Epidermal melanocyte (primary cell): ENCODE data around the gene IPPK.
"Not testable (repeated sequence)": the region's sequence is repeated elsewhere in the genome, so short reads cannot be mapped to it uniquely, and the experiment has no call there.

Experiments used
- DNase-seq: peaks from one replicate; pipeline ENCODE4 v3.0.0; 2011; ENCODE audit warnings: low spot score; ENCODE audit not compliant: insufficient read length

Gene IPPK

GRCh38 chr9:92638621-92639101 is 31.3 kb downstream of the IPPK start:
- no peak for DNase-seq

GRCh38 chr9:92637886-92638620 is 31.9 kb downstream of the IPPK start:
- no peak for DNase-seq

- no peak for DNase-seq
Measured at GRCh38 chr9:92637326-92637725, 32.6 kb downstream of the IPPK start.

- DNase-seq = no peak
Measured at GRCh38 chr9:92636627-92637026, 33.3 kb downstream of the IPPK start.

- DNase-seq = no peak
Measured at GRCh38 chr9:92635760-92636159, 34.2 kb downstream of the IPPK start.

- DNase-seq = peak; percentile 85
Measured at GRCh38 chr9:92634712-92635605, 35.0 kb downstream of the IPPK start.

- no peak for DNase-seq
Measured at GRCh38 chr9:92633614-92634278, 36.2 kb downstream of the IPPK start.

- no peak for DNase-seq
Measured at GRCh38 chr9:92632641-92633040, 37.3 kb downstream of the IPPK start.

- no peak for DNase-seq
Measured at GRCh38 chr9:92631452-92632343, 38.2 kb downstream of the IPPK start.

- no peak for DNase-seq
Measured at GRCh38 chr9:92627651-92628050, 42.3 kb downstream of the IPPK start.

GRCh38 chr9:92626484-92626883 is 43.4 kb downstream of the IPPK start:
- no peak for DNase-seq

GRCh38 chr9:92623936-92624335 is 46.0 kb downstream of the IPPK start:
- not testable (repeated sequence) for DNase-seq

GRCh38 chr9:92620845-92621244 is 49.1 kb downstream of the IPPK start:
- DNase-seq = no peak

- DNase-seq = no peak
Measured at GRCh38 chr9:92619601-92620300, 50.2 kb downstream of the IPPK start.

- no peak for DNase-seq
Measured at GRCh38 chr9:92618633-92619225, 51.2 kb downstream of the IPPK start.

GRCh38 chr9:92617951-92618510 is 51.9 kb downstream of the IPPK start:
- no peak for DNase-seq

GRCh38 chr9:92617195-92617813 is 52.6 kb downstream of the IPPK start:
- no peak for DNase-seq

- DNase-seq = no peak
Measured at GRCh38 chr9:92616655-92617111, 53.2 kb downstream of the IPPK start.

- DNase-seq = no peak
Measured at GRCh38 chr9:92616199-92616641, 53.7 kb downstream of the IPPK start.
